Measurements from ENCODE around the gene ATP11A. TPM values are rescaled to one million over a fixed set of nuclear protein-coding genes. Genes with fewer than 3 reads are reported as not detected.

The ATP11A gene
- total and polyA plus RNA-seq, 10 of the 15 experiments (the other 5 are each of a cell fraction or from before 2014, with no cell fraction given) = 1.4 to 69.6 (median 14.4) TPM

- ChIA-PET RAD21 (ENCODE audit: unreplicated experiment) (no interaction called here), POLR2A (no interaction called here), CTCF (no interaction called here), SMC1A (ENCODE audit: uncharacterized antibody, unreplicated experiment) (no interaction called here)
- no peak for ATAC-seq
- Histone ChIP-seq H3K79me2 (ENCODE audit: control insufficient read depth, insufficient read depth, low read length) (peaks cover 25% of the 10 kb centered on the region), H3K4me3 (no peak overlapping the region), H3K4me2 (ENCODE audit: control insufficient read depth, insufficient read depth) (no peak overlapping the region), H4K20me1 (ENCODE audit: control insufficient read depth, insufficient read depth) (no peaks in the 10 kb centered on the region; the same call in 1 of the 2 replicates), H3K36me3 (ENCODE audit: control insufficient read depth in 2 of 2, insufficient read depth in 2 of 2, low read length in 1 of 2) (peaks cover 0 to 2% of the 10 kb centered on the region in 2 experiments; a peak in 1 of 4 replicates), H3K4me1 (ENCODE audit: control insufficient read depth, insufficient read depth, low read length) (no peaks in the 10 kb centered on the region), H3K9me3 (replicated peaks; ENCODE audit: control insufficient read depth, insufficient read depth, low read length) (no peaks in the 10 kb centered on the region), H2AFZ (ENCODE audit: control insufficient read depth, low read depth, low read length) (no peak overlapping the region), H3K27ac (ENCODE audit: control insufficient read depth, insufficient read depth) (no peak overlapping the region), H3K9ac (ENCODE audit: control insufficient read depth, insufficient read depth, low read length) (no peak overlapping the region), H3K27me3 (replicated peaks in 1 of 2; ENCODE audit: control insufficient read depth in 2 of 2, insufficient read depth in 2 of 2, low read length in 1 of 2) (no peaks in the 10 kb centered on the region)
- FAIRE-seq = no peak
- intact Hi-C loops (cut with micrococcal nuclease; ENCODE audit: unreplicated experiment) = no loop called here
- no peak for DNase-seq (ENCODE audit: low read depth, low spot score)
- TF ChIP-seq IKZF2 (IDR thresholded peaks at IDR 0.05) = no peak
- TF ChIP-seq JUNB (IDR thresholded peaks at IDR 0.05) = no peak
- no peak for TF ChIP-seq BACH1 (IDR thresholded peaks at IDR 0.05; ENCODE audit: borderline replicate concordance)
- no peak for TF ChIP-seq POLR2A (IDR thresholded peaks at IDR 0.05; ENCODE audit: low read depth, low read length)
- TF ChIP-seq, protein P1, sequence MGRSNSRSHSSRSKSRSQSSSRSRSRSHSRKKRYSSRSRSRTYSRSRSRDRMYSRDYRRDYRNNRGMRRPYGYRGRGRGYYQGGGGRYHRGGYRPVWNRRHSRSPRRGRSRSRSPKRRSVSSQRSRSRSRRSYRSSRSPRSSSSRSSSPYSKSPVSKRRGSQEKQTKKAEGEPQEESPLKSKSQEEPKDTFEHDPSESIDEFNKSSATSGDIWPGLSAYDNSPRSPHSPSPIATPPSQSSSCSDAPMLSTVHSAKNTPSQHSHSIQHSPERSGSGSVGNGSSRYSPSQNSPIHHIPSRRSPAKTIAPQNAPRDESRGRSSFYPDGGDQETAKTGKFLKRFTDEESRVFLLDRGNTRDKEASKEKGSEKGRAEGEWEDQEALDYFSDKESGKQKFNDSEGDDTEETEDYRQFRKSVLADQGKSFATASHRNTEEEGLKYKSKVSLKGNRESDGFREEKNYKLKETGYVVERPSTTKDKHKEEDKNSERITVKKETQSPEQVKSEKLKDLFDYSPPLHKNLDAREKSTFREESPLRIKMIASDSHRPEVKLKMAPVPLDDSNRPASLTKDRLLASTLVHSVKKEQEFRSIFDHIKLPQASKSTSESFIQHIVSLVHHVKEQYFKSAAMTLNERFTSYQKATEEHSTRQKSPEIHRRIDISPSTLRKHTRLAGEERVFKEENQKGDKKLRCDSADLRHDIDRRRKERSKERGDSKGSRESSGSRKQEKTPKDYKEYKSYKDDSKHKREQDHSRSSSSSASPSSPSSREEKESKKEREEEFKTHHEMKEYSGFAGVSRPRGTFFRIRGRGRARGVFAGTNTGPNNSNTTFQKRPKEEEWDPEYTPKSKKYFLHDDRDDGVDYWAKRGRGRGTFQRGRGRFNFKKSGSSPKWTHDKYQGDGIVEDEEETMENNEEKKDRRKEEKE (IDR thresholded peaks at IDR 0.05) = no peak
- no peak for TF ChIP-seq CREB1 (IDR thresholded peaks at IDR 0.05; ENCODE audit: low read depth)
- TF ChIP-seq IKZF1 (conservative IDR thresholded peaks at IDR 0.05) = no peak
- no peak for TF ChIP-seq CBX5 (IDR thresholded peaks at IDR 0.05; ENCODE audit: low read depth)
- WGBS (ENCODE audit: insufficient coverage, insufficient replicate concordance, low lambda C conversion rate, missing lambda C conversion rate) = 95% methylated on average over 21 of the region's 22 CpGs
- BruUV-seq (replicated peaks) = no TSS peak
- in situ Hi-C loops (cut with MboI) = no loop called here
Observed at GRCh38 chr13:112703449-112704284, 13.8 kb downstream of the ATP11A start.

Measured in GM12878 (cell line).